IPS DF 4.7 (cell line): Measurements from ENCODE around the gene ZFHX3.

ENCODE experiments used
- DNase-seq: peaks from one replicate; pipeline ENCODE4 v3.0.0-alpha.2; 2013; ENCODE audit warnings: low spot score; ENCODE audit errors: extremely low read depth

Gene ZFHX3

DNA sequence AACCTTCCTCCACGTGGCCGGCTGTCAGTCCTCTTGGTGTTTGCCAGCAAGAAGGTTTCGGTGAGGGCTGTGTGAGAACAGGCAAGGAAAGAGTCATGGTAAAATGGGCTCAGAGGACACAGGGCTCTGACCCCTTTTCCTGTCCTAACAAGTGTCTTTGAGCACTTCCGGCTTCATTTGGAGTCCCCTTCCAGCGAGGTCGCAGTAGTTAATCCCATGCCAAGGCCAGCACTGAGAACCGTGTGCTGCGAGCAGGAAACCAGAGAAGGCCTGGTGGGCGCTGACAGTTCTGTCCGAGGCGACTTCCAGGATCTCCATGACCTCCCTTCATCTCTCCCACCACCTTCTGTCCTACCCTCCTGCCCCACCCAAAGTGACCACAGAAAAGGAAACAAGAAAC lies 168.1 kb downstream of the ZFHX3 start:
- DNase-seq: no peak

- DNase-seq: no peak
Observed at GRCh38 chr16:72878301-72879269, 169.3 kb downstream of the ZFHX3 start.

DNA sequence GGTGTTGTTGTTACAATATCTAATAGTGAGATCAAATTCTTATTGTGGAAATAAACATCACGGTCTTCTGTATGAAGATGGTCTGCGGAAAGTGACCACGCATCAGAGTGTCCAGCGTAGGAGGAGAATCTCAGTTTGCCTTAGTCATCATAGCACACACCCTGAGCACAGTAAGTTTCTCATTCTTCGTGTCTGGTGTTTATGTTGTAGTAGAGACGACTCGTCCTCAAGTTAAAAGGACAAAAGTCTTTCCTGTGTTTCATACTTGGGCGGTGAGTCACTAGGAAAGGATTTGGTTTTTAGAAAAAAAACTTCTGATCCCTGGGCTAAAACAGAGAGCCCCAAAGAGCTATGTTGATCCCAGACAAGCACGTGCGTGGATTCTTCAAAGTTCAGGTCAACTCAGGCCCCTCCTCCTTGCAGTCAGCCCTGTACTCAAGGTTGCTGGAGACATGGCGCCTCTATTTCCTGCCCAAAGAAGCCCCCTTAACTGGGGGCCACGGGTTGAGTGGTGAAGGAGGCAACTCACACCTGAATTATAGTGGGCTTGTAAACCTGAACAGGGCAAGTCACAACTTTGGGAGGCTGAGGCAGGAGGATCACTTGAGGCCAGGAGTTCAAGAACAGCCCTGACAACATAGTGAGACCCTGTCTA lies 170.4 kb downstream of the ZFHX3 start:
- DNase-seq: peak; percentile 7

DNA sequence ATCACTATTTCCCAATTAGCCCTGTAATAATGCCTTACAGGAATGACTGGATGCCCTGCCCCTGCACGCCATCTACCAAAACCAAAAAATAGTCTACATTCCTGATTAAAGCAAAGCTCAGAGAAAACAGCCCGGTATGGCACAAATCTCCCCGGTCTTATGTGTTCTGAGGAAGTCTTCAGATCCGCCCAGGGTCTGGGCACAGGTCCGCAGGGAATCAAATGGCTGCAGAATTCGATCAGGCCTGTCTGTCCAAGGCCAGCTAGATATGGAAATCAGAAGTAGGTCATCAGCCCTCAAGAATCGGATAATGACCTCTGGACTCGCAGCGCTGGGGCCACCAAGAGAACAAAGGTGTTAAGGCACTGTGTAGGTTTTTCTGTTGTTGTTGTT lies 171.0 kb downstream of the ZFHX3 start:
- no peak for DNase-seq

DNA sequence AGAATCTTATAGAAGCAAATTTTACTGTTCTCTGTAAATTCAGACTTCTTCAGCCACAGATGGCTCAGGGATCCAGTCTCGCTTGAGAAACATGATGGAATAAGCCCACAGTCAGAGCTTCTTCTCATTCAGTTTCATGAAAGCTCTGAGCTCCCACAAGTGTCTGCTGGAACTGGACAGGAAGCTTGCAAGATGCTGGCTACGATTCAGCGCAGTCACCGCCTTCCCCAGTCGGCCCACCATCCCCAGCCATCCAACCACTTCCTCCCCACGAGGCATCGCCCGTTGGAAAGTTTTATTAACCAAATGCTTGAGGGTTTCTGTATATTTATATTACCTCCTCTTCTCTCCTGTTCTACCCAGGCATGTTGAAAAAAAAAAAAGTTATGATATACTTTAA lies 171.7 kb downstream of the ZFHX3 start:
- DNase-seq: no peak

DNA sequence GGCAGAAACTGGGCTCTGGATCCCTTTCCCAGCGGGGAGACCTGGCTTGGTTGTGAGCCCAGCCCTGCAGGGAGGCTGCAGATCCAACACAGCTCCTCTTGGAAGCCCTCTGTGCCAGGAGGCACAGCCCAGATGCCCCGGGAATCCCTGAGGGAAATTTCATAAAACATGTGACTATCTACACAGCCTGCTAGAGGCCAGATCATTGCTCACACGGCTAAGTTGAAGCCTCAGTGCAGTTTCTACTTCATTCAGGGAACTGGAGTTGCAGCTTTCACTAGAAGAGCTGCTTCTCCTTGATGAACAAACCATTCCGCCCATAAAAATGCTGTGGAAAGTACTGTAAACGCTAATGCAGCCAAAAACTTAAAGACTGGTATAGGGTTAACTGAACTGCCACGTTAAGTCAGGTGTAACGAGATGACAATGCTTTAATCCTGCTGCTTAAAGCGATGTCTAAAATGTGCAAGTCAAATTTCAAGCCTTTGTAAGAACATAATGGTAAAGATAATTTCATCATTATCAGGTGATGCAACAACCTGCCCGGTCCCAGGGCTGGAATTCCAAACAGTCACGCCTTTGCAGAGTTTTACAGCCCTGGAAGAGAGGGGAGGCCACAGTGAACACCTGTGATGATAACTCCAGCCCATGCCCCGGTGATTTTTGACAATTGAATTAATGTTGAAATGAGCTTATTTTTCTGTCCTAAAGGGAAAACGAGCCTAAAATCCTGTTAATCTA lies 172.5 kb downstream of the ZFHX3 start:
- DNase-seq: no peak

DNA sequence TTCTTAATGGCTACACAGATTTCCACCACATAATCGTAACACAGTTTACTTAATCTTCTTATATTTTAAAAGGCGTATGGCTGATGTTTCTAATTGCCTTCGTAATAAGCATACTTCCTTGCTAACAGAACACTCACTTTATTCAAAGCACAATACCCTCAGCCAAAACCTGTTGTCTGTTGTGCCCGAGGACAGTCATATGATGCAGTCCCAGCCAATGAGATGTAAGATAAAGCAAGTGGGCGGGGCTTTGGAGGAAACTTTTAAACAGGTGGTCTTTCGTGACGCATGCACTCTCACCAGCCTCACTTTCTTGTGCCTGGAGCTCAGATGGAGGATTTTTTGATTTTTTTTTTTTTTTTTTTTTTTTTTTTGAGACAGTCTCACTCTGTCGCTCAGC lies 174.1 kb downstream of the ZFHX3 start:
- DNase-seq: no peak

DNA sequence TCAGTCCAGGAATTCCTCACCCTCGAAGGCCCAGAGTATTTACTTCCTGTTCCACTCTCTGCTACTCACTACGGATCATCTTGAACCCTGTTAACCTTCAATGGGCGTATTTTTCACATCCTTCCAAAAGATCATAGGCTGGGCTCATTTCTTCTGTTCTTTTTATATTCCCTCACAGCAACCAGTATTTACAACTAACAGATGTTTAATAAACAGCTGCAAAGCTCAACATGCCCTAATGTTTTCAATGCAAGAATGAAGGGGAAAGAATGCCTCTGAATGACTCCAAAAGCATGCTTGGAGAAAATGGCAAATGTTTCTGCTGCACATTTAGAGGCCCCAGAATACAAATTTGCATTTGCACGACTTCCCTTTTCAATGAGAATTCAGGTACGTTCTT lies 174.9 kb downstream of the ZFHX3 start:
- no peak for DNase-seq

GRCh38 chr16:72865835-72866234 lies 182.1 kb downstream of the ZFHX3 start:
- DNase-seq: no peak

- no peak for DNase-seq
Observed at GRCh38 chr16:72865258-72865657, 182.7 kb downstream of the ZFHX3 start.

- DNase-seq: no peak
Observed at GRCh38 chr16:72864130-72864833, 183.6 kb downstream of the ZFHX3 start.

DNA sequence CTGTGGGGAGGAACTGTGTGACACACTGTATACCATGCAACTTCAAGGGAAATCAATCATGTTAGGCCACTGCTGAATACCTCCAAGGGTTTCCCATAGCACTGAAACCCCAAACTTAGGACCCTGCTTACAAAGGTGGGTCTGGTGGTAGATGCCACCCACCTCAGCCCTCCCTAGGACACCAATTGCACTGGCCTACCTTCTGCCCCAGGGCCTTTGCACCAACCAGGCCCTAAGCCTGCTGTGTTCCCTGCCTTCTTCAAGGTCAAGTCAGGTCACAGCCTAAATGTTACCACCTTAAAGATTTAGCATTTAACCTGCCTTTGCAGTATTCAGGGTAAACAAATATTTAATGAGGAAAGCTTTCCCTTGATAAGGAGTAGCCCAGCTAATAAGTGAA lies 185.8 kb downstream of the ZFHX3 start:
- no peak for DNase-seq

- no peak for DNase-seq
Observed at GRCh38 chr16:72860726-72861562, 187.0 kb downstream of the ZFHX3 start.

- DNase-seq: no peak
Observed at GRCh38 chr16:72859581-72859980, 188.3 kb downstream of the ZFHX3 start.

DNA sequence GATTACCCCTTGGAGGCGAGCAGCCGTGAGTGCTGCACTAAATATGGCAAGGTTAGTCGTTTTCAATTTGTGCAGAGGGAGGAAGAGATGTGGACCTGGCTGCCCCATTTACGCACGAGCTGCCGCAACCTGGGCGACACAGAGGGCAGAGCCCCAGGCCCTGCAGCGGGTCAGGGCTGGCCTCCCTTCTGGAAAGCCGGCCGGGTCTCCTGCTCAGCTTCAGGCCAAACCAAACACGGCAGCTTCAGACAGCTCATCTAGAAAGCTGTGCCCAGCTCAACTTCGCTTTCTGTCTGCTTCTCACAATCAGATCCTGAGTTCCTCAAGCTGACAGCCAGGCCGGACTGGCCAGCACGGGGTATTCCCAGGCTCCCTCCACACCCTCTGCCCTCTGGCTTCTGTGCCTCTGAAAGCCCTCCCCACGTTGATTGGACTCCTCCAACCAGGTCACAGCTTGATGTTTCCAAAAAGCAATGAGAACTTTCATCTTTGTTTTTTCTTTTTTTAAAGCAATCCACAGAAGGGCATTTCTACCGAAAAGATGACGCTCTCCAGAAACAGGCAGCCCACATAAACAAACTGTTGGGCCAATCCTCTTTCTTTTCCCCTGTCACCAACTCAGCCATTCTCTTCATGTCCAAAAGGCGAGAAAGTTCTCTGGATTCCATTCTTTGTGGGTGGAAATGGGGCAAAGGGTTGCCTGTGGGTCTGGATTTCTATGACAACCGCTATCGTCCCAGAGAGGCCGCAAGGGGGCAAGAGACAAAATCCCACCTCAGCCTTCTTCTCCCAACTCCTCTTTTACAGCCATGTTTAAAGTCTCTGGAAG lies 189.0 kb downstream of the ZFHX3 start:
- DNase-seq: no peak

DNA sequence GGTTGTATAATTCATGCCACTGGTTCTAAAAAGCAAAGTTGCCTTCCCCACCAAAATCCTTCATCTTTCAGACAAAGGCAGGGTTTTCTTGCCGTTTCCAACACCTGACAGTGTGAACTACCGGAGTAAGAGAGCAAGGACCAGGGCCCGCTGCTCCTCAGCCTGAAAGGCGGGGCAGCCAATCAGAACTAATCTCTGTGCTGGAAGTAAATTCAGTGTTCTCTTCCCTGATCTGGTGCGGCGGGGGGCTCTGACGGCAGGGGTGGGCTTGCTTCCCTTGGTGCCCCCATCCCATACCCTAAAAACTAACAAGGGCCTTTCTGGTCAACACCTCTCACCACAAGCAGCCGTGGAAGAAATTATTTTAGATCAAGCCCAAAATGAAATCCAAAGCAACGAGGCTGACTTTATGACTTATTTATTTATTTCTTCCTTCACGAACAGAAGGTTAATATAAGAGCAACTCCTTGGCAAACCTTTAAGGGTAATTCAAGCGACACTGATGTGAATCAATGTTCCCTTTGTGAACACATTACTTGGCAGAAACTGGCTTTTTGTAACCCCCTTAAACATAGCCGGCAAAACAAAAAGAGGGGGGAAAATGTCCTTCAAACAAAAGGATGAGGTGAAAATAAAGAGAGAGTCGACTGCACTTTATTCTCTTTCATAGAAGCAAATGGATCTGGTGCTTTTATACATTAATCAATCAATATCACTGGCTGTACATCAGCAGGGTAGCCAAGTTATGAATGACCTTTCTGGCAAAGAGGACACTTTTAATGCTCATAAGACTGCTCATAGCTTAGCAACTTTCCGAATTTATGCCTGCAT lies 189.9 kb downstream of the ZFHX3 start:
- no peak for DNase-seq

DNA sequence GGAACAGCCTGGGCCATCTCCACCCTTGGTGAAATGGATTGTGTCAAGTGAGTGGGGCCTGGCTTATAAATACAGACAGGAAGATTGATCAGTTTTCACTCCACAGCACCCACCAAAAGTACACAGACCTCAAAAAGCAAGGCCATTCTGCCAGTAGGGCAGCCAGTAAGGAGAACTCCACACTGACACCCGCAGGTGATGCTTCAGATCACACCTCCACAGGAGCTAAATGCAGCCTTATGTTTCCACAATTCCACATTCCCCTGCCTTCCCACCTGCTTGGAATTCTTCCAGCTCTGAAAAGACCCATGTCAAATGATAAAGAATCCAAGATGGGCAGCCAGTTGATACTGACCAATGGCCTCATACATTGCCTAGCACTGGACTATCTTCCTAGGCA lies 191.1 kb downstream of the ZFHX3 start:
- DNase-seq: no peak

GRCh38 chr16:72854267-72854959 lies 193.5 kb downstream of the ZFHX3 start:
- DNase-seq: no peak
